Limb (tissue), 2 donors: ENCODE measurements around the gene EXOC6.

Experiments
- DNase-seq, 2 donors: peaks; one replicate each; pipeline ENCODE4 v3.0.0-alpha.2; 2016; ENCODE audit errors: extremely low spot score in 2 of 2

EXOC6 gene

GRCh38 chr10:92832998-92833650 is 15.2 kb upstream of the EXOC6 start:
- DNase-seq: no peak

- peak in 1 of 2 donors; percentile 47 for DNase-seq
Observed at GRCh38 chr10:92834331-92834730, 14.0 kb upstream of the EXOC6 start.

- no peak for DNase-seq
Observed at GRCh38 chr10:92834986-92835385, 13.3 kb upstream of the EXOC6 start.

- DNase-seq: no peak
Observed at GRCh38 chr10:92837456-92837855, 10.9 kb upstream of the EXOC6 start.

- peak; percentile 28 to 59 for DNase-seq
Observed at GRCh38 chr10:92839191-92840085, 8.9 kb upstream of the EXOC6 start.

GRCh38 chr10:92844746-92845145 is 3.6 kb upstream of the EXOC6 start:
- DNase-seq: no peak

GRCh38 chr10:92845921-92846320 is 2.4 kb upstream of the EXOC6 start:
- DNase-seq: no peak

- no peak for DNase-seq
Observed at GRCh38 chr10:92846344-92846743, 2.0 kb upstream of the EXOC6 start.

- no peak for DNase-seq
Observed at GRCh38 chr10:92846854-92847201, 1.5 kb upstream of the EXOC6 start.

GRCh38 chr10:92847202-92847864 is 987 bp upstream of the EXOC6 start:
- DNase-seq: no peak

GRCh38 chr10:92848037-92848440 is 281 bp upstream of the EXOC6 start:
- DNase-seq: peak in 1 of 2 donors; percentile 71

GRCh38 chr10:92849234-92849525 is 860 bp downstream of the EXOC6 start:
- DNase-seq: no peak

GRCh38 chr10:92849576-92850090 is 1.3 kb downstream of the EXOC6 start:
- no peak for DNase-seq

- no peak for DNase-seq
Observed at GRCh38 chr10:92850185-92850584, 1.9 kb downstream of the EXOC6 start.

GRCh38 chr10:92851003-92851402 is 2.7 kb downstream of the EXOC6 start:
- no peak for DNase-seq

GRCh38 chr10:92855560-92855959 is 7.2 kb downstream of the EXOC6 start:
- DNase-seq: no peak

- no peak for DNase-seq
Observed at GRCh38 chr10:92857904-92858514, 9.7 kb downstream of the EXOC6 start.

- no peak for DNase-seq
Observed at GRCh38 chr10:92867235-92867634, 18.9 kb downstream of the EXOC6 start.

- DNase-seq: no peak
Observed at GRCh38 chr10:92868036-92868435, 19.7 kb downstream of the EXOC6 start.

- no peak for DNase-seq
Observed at GRCh38 chr10:92868557-92868956, 20.2 kb downstream of the EXOC6 start.

GRCh38 chr10:92873029-92873428 is 24.7 kb downstream of the EXOC6 start:
- DNase-seq: no peak

- no peak for DNase-seq
Observed at GRCh38 chr10:92876509-92877036, 28.3 kb downstream of the EXOC6 start.
